ENCODE measurements around the gene HOXD13. TPM values are rescaled to one million over a fixed set of nuclear protein-coding genes. Genes with fewer than 3 reads are reported as not detected.
A peak's percentile ranks its signal among the peaks of the same experiment; 100 is the strongest.

Gene HOXD13
- total and polyA plus RNA-seq, 2 of the 8 experiments (the other 6 are each of a cell fraction or from before 2014, with no cell fraction given) = not detected

- TF ChIP-seq CTBP2 (IDR thresholded peaks at IDR 0.05; ENCODE audit: borderline replicate concordance, insufficient read depth, insufficient read length, low read length) = peak; percentile 96
These were observed 6.4 kb upstream of the HOXD13 start (continued) for GRCh38 chr2:176085861-176086771.

All from H1 (cell line).